MM.1S (cell line): ENCODE data around the gene KCNMA1.

Experiments
- DNase-seq: peaks from one replicate; pipeline ENCODE4 v3.0.0-alpha.2; 2015
- H2AFZ ChIP-seq: fragments of 300-600 bp; sonication (generic); 2 replicates; pipeline ENCODE4 v1.6.0; 2016; ENCODE audit warnings: antibody characterized with exemption, low read length
- H3F3A ChIP-seq: fragments of 300-600 bp; sonication (generic); 2 replicates; pipeline ENCODE4 v1.6.1; 2016; ENCODE audit warnings: mild to moderate bottlenecking, antibody characterized with exemption, low read length, moderate library complexity, mixed read lengths; ENCODE audit not compliant: insufficient read depth
- H3K27ac ChIP-seq: fragments of 300-600 bp; sonication (generic); 2 replicates; pipeline ENCODE4 v1.5.1; 2016; ENCODE audit warnings: mild to moderate bottlenecking, low read length
- H3K27me3 ChIP-seq: fragments of 300-600 bp; sonication (generic); replicated peaks from 2 replicates; pipeline ENCODE4 v1.6.0; 2016; ENCODE audit warnings: low read length; ENCODE audit not compliant: insufficient read depth
- H3K36me3 ChIP-seq: fragments of 300-600 bp; sonication (generic); replicated peaks from 2 replicates; pipeline ENCODE4 v1.6.1; 2016; ENCODE audit warnings: mild to moderate bottlenecking, low read length, mixed read lengths; ENCODE audit not compliant: insufficient read depth
- H3K4me1 ChIP-seq: fragments of 300-600 bp; sonication (generic); 2 replicates; pipeline ENCODE4 v1.6.1; 2016; ENCODE audit warnings: low read length, mixed read lengths
- H3K4me2 ChIP-seq: fragments of 300-600 bp; sonication (generic); 2 replicates; pipeline ENCODE4 v1.6.0; 2016; ENCODE audit warnings: low read depth, low read length
- H3K4me3 ChIP-seq: fragments of 300-600 bp; sonication (generic); 2 replicates; pipeline ENCODE4 v1.5.1; 2016; ENCODE audit warnings: low read length, mixed read lengths
- H3K79me2 ChIP-seq: fragments of 300-600 bp; sonication (generic); 2 replicates; pipeline ENCODE4 v1.6.1; 2016; ENCODE audit warnings: mixed run types, low read length, mixed read lengths
- H3K9ac ChIP-seq: fragments of 300-600 bp; sonication (generic); 2 replicates; pipeline ENCODE4 v1.6.1; 2016; ENCODE audit warnings: low read length, mixed read lengths
- H3K9me2 ChIP-seq: fragments of 300-600 bp; sonication (generic); replicated peaks from 2 replicates; pipeline ENCODE4 v1.6.1; 2016; ENCODE audit warnings: mild to moderate bottlenecking, low read length, mixed read lengths; ENCODE audit not compliant: insufficient read depth
- H3K9me3 ChIP-seq: fragments of 300-600 bp; sonication (generic); replicated peaks from 2 replicates; pipeline ENCODE4 v1.6.1; 2016; ENCODE audit warnings: mild to moderate bottlenecking, low read length, mixed read lengths; ENCODE audit not compliant: insufficient read depth
- H4K20me1 ChIP-seq: fragments of 300-600 bp; sonication (generic); 2 replicates; pipeline ENCODE4 v1.6.1; 2016; ENCODE audit warnings: mild to moderate bottlenecking, low read length, moderate library complexity, mixed read lengths; ENCODE audit not compliant: insufficient read depth
- CTCF ChIP-seq: fragments of 300-600 bp; sonication (generic); IDR thresholded peaks from 2 replicates; pipeline ENCODE4 v1.5.1; 2016; ENCODE audit warnings: antibody characterized with exemption, low read length, mixed read lengths
- EZH2 ChIP-seq: fragments of 300-600 bp; sonication (generic); optimal IDR thresholded peaks from 2 replicates; pipeline ENCODE3; 2017; ENCODE audit warnings: low read depth, mild to moderate bottlenecking, antibody characterized with exemption, low read length, mixed read lengths
- EZH2phosphoT487 ChIP-seq: fragments of 300-600 bp; sonication (generic); IDR thresholded peaks from 2 replicates; pipeline ENCODE4 v1.6.1; 2018; ENCODE audit warnings: antibody characterized with exemption, low read length

Gene KCNMA1

GRCh38 chr10:77289027-77289501 lies 348.5 kb downstream of the KCNMA1 start:
- Histone ChIP-seq H3F3A (no peaks in the 10 kb centered on the region), H3K4me1 (no peaks in the 10 kb centered on the region), H2AFZ (no peak overlapping the region), H3K9me3 (no peaks in the 10 kb centered on the region), H3K79me2 (no peaks in the 10 kb centered on the region), H4K20me1 (no peaks in the 10 kb centered on the region), H3K36me3 (no peaks in the 10 kb centered on the region), H3K27me3 (no peaks in the 10 kb centered on the region), H3K9ac (no peak overlapping the region), H3K4me3 (no peak overlapping the region), H3K27ac (no peak overlapping the region), H3K4me2 (no peak overlapping the region), H3K9me2 (no peaks in the 10 kb centered on the region)
- no peak for DNase-seq
- no peak for TF ChIP-seq CTCF
- TF ChIP-seq EZH2 = no peak
- no peak for TF ChIP-seq EZH2phosphoT487

- no peak overlapping the region for H3K27ac ChIP-seq
- DNase-seq = no peak
Measured at GRCh38 chr10:77287647-77288120, 349.9 kb downstream of the KCNMA1 start.

GRCh38 chr10:77286531-77287508 lies 350.8 kb downstream of the KCNMA1 start:
- no peaks in the 10 kb centered on the region for H4K20me1 ChIP-seq
- no peak overlapping the region for H2AFZ ChIP-seq
- no peak overlapping the region for H3K9ac ChIP-seq
- H3K27me3 ChIP-seq = 0 out of 2 replicates have a peak, but pooled peaks cover 3% of the 10 kb centered on the region
- TF ChIP-seq CTCF = no peak
- TF ChIP-seq EZH2phosphoT487 = no peak
- no peak for TF ChIP-seq EZH2
- no peaks in the 10 kb centered on the region for H3K36me3 ChIP-seq
- H3K4me2 ChIP-seq = no peak overlapping the region
- H3K9me3 ChIP-seq = no peaks in the 10 kb centered on the region
- H3K27ac ChIP-seq = no peak overlapping the region
- H3K4me1 ChIP-seq = peaks cover 12% of the 10 kb centered on the region
- H3F3A ChIP-seq = no peaks in the 10 kb centered on the region
- no peak overlapping the region for H3K4me3 ChIP-seq
- DNase-seq = no peak
- H3K9me2 ChIP-seq = no peaks in the 10 kb centered on the region
- H3K79me2 ChIP-seq = no peaks in the 10 kb centered on the region

More at GRCh38 chr10:77287647-77288120, 349.9 kb downstream of the KCNMA1 start:
- no peaks in the 10 kb centered on the region for H3K9me3 ChIP-seq
- no peaks in the 10 kb centered on the region for H3K9me2 ChIP-seq
- no peak for TF ChIP-seq CTCF
- TF ChIP-seq EZH2phosphoT487 = no peak
- no peak for TF ChIP-seq EZH2
- H3K9ac ChIP-seq = no peak overlapping the region
- H3F3A ChIP-seq = no peaks in the 10 kb centered on the region
- 0 out of 2 replicates have a peak, but pooled peaks cover 3% of the 10 kb centered on the region for H3K27me3 ChIP-seq
- H3K4me2 ChIP-seq = no peak overlapping the region
- no peaks in the 10 kb centered on the region for H3K36me3 ChIP-seq
- no peak overlapping the region for H2AFZ ChIP-seq
- H3K79me2 ChIP-seq = no peaks in the 10 kb centered on the region
- H3K4me1 ChIP-seq = peaks cover 5% of the 10 kb centered on the region; the same call in 1 of the 2 replicates
- H4K20me1 ChIP-seq = no peaks in the 10 kb centered on the region
- H3K4me3 ChIP-seq = no peak overlapping the region
